Thyroid gland (tissue), 4 donors: ENCODE data around the gene PLXNA1. TPM values are rescaled to one million over a fixed set of nuclear protein-coding genes. Genes with fewer than 3 reads are reported as not detected.

Source experiments
- DNase-seq, 2 donors: peaks; one replicate each; pipeline ENCODE4 v3.0.0-alpha.2; 2019
- H3K27ac ChIP-seq, 3 donors: fragments of 200-600 bp; sonication (generic); 1 replicate in 2 of 3; 2 replicates in 1 of 3; pipeline ENCODE4 v1.5.1; 2016 to 2019; ENCODE audit warnings: mild to moderate bottlenecking in 1 of 3, moderate library complexity in 1 of 3
- H3K27me3 ChIP-seq: fragments of 200-600 bp; sonication (generic); one replicate; pipeline ENCODE4 v1.5.1; 2019
- H3K36me3 ChIP-seq, 2 donors: fragments of 200-600 bp; sonication (generic); one replicate each; pipeline ENCODE4 v1.5.1; 2016 to 2019
- H3K4me1 ChIP-seq, 2 donors: fragments of 200-600 bp; sonication (generic); one replicate each; pipeline ENCODE4 v1.5.1; 2017 to 2019
- H3K4me3 ChIP-seq, 3 donors: fragments of 200-600 bp; sonication (generic); replicated peaks in 1 of 3; 1 replicate in 2 of 3; 2 replicates in 1 of 3; pipeline ENCODE4 v1.5.1; 2016; ENCODE audit warnings: mild to moderate bottlenecking in 1 of 3
- H3K9me3 ChIP-seq: fragments of 200-600 bp; sonication (generic); one replicate; pipeline ENCODE4 v1.5.1; 2017
- CTCF ChIP-seq, 6 experiments: fragments of 200-600 bp in 3 of 6; fragments of 450-650 bp in 3 of 6; sonication (generic) in 3 of 6; IDR thresholded peaks; one replicate each; pipeline ENCODE4 v1.5.1; 2016 to 2019; ENCODE audit warnings: antibody characterized with exemption in 6 of 6, mild to moderate bottlenecking in 2 of 6, inconsistent platforms in 1 of 6, moderate library complexity in 1 of 6
- POLR2A ChIP-seq, 2 donors: fragments of 450-650 bp; IDR thresholded peaks; one replicate each; pipeline ENCODE4 v1.6.1; 2017; ENCODE audit warnings: antibody characterized with exemption in 2 of 2, mild to moderate bottlenecking in 2 of 2, moderate library complexity in 1 of 2
- WGBS, 2 donors: methylation state at CpG; one replicate each; pipeline ENCODE4 v1.1.5; 2017; 5-methylcytosine and 5-hydroxymethylcytosine counted together
- intact Hi-C: fragments of 100-400 bp; cut with DNase I; formaldehyde crosslinking; loops from one replicate; pipeline ENCODE4 v1.15.1; 2023
- total RNA-seq, 4 donors: library from RNA; depleted of rRNA; stranded (reverse); fragments of >200 nt; gene quantifications; one replicate each; pipeline ENCODE4 v1.2.3, GENCODE V29; 2016

Gene PLXNA1
- total RNA-seq, 4 donors from 2014 or later, result 16.0 to 28.0 (median 22.8) TPM

DNA sequence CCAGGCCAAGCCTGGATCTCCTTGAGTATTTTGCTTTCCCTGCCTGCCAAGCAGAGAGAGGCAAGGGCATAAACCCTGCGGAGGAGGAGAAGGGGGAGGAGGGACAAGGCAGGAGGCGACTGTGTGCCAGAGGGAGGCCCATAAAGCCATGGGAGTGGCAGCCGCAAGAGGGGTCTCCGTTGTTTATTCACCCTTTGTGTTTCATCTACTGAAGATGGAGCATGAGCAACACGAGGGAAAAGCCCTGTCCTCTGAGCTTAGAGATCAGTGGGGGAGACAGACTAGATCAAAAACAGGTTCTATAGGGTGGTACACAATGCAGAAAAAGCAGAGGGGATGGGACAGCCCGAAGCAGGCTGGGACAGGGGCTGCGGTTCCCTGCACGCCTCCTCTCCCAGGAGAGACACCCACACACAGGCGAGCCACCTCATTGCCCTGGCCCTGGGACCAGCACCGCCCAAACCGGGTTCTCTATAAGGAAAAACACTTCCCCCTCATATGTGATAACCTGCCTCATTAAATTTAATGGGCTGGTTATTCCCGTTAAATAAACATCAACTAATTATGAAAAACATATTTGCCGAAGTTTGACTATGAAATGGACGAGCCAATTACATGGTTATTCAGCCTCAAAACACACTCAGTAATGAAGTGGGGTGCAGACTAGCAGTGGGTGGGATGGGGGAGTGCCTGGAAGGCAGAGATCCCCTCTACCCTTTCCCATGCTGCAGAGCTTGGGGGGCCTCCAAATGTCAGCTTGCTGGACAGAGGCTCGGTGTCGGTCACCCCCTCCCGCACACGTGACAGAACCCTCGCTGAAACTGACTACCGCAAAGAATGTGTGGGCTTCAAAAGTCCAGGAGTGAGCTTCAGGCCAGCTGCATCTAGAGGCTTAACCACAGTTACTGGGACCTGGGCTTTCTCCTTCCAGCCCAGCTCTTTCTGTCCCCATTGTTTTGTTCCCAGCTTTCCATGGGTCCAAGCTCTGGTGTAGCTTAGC lies 14.2 kb upstream of the PLXNA1 start:
- WGBS, 2 donors, result 78 to 79% methylated on average over 19 to 20 of the region's 20 CpGs
- no peak overlapping the region for H3K27ac ChIP-seq

DNA sequence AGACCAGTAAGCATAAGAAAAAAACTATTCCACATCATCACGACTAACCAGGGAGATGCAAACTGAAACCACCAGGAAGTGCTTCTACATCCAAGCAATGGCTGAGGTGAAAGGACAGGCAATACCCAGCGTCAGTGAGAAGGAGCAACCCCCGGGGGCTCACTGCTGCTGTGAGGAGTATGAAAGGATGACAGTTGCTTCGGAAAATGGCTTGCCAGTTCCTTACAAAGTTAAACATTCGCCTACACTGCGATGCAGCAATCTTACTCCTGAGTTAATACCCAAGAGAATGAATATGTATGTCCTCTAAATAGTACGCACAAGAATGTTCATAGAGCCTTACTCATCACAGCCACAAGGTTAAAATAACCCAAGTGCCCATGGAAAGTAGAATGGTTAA lies 13.3 kb upstream of the PLXNA1 start:
- no peak overlapping the region for H3K27ac ChIP-seq
- intact Hi-C loops, result no loop called here
- no peak for DNase-seq
- TF ChIP-seq CTCF (IDR thresholded peaks at IDR 0.05) (no peak), POLR2A (IDR thresholded peaks at IDR 0.05) (no peak)
- 59 to 62% methylated on average over 7 of the region's 7 CpGs for WGBS, 2 donors
- no peaks in the 10 kb centered on the region for H3K9me3 ChIP-seq
- no peaks in the 10 kb centered on the region for H3K27me3 ChIP-seq
- no peak overlapping the region for H3K4me3 ChIP-seq
- no peaks in the 10 kb centered on the region for H3K36me3 ChIP-seq
- H3K4me1 ChIP-seq, result peaks cover 0 to 11% of the 10 kb centered on the region in 2 donors

More for the DNA sequence above, 14.2 kb upstream of the PLXNA1 start:
- Histone ChIP-seq H3K36me3 (no peaks in the 10 kb centered on the region), H3K27me3 (no peaks in the 10 kb centered on the region), H3K4me3 (no peak overlapping the region), H3K4me1 (peaks cover 0 to 11% of the 10 kb centered on the region in 2 donors), H3K9me3 (no peaks in the 10 kb centered on the region)
- intact Hi-C loops, result no loop called here
- no peak for DNase-seq
- TF ChIP-seq POLR2A (IDR thresholded peaks at IDR 0.05), result no peak
- TF ChIP-seq CTCF (IDR thresholded peaks at IDR 0.05), result no peak

- Histone ChIP-seq H3K4me3 (no peak overlapping the region), H3K36me3 (no peaks in the 10 kb centered on the region), H3K27ac (no peak overlapping the region), H3K4me1 (peaks cover 0 to 11% of the 10 kb centered on the region in 2 donors), H3K27me3 (no peaks in the 10 kb centered on the region), H3K9me3 (no peaks in the 10 kb centered on the region)
- DNase-seq, result no peak
- intact Hi-C loops, result no loop called here
- TF ChIP-seq CTCF (IDR thresholded peaks at IDR 0.05) (no peak), POLR2A (IDR thresholded peaks at IDR 0.05) (no peak)
- 79 to 83% methylated on average over 5 of the region's 5 CpGs for WGBS, 2 donors
These were observed 12.8 kb upstream of the PLXNA1 start for GRCh38 chr3:126970101-126970500.

DNA sequence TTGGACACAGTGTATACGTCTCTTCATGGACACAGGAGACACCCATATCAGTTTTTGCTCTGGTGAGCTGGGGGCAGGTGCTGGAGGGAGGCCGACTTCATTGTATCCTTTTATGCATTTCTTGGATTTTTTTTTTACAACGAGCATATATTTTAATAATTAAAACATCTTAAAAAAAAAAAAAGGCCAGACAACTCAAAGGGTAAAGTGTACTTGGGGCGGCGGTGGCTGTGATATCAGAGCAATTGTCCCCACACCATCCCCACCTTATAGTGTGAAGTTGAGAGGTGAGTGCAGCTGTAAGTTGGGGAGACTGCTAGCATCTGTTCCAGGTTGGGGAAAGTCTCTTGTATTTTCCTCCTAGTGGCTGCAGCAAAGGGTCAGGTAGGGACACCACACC lies 12.0 kb upstream of the PLXNA1 start:
- no peak overlapping the region for H3K27ac ChIP-seq
- no peaks in the 10 kb centered on the region for H3K9me3 ChIP-seq
- DNase-seq, result no peak
- H3K36me3 ChIP-seq, result no peaks in the 10 kb centered on the region
- no peaks in the 10 kb centered on the region for H3K27me3 ChIP-seq
- H3K4me1 ChIP-seq, result peaks cover 0 to 11% of the 10 kb centered on the region in 2 donors
- 91 to 95% methylated on average over 5 of the region's 5 CpGs for WGBS, 2 donors
- intact Hi-C loops, result no loop called here
- TF ChIP-seq POLR2A (IDR thresholded peaks at IDR 0.05), result no peak
- no peak for TF ChIP-seq CTCF (IDR thresholded peaks at IDR 0.05)
- H3K4me3 ChIP-seq, result no peak overlapping the region

DNA sequence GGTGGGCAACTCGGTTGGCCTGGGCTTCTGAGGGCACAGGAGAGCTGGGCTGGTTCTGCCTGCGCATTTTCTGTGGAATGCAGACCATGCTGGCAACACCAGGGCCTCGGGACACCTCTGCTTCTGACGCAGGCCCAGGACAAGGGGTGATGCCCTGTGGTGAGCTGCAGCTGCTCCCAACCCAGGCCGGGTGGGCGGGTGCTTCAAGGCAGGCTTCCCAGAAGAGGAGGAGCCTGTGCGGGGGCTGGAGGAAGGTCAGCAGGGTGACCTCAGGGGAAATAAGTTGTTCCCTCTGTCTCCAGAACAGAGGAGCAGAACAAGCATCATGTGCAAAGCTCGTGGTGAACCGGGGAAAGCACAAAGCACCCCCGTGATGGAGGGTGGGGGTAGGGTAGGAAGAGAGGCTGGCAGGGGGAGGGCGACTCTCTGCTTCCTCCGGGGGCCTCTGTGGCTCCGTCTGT lies 11.0 kb upstream of the PLXNA1 start:
- intact Hi-C loops, result no loop called here
- no peaks in the 10 kb centered on the region for H3K36me3 ChIP-seq

More for the DNA sequence above, 11.0 kb upstream of the PLXNA1 start:
- Histone ChIP-seq H3K4me1 (peaks cover 0 to 11% of the 10 kb centered on the region in 2 donors), H3K9me3 (no peaks in the 10 kb centered on the region), H3K27ac (peak overlapping the region in 1 of 3 donors; percentile 49), H3K4me3 (no peak overlapping the region), H3K27me3 (no peaks in the 10 kb centered on the region)
- DNase-seq, result peak; percentile 34 to 37
- TF ChIP-seq POLR2A (IDR thresholded peaks at IDR 0.05), result no peak
- TF ChIP-seq CTCF (IDR thresholded peaks at IDR 0.05), result no peak
- WGBS, 2 donors, result 47 to 48% methylated on average over 10 to 13 of the region's 13 CpGs
